T47D (cell line): ENCODE data around the gene RFESD.
"Not testable (repeated sequence)": the region's sequence is repeated elsewhere in the genome, so short reads cannot be mapped to it uniquely, and the experiment has no call there.

Experiments used
- DNase-seq, 2 experiments: peaks; one replicate each; pipeline versions ENCODE4 v3.0.0 to v3.0.0-alpha.2; 2011 to 2012; ENCODE audit warnings: low read depth in 1 of 2, low spot score in 1 of 2
- JUND ChIP-seq: IDR thresholded peaks from 2 replicates; pipeline ENCODE4 v1.6.1; 2012; ENCODE audit warnings: low read depth
- in situ Hi-C: cut with HindIII; loops from 2 replicates; pipeline ENCODE4 v1.10.0; 2016; ENCODE audit warnings: low sequenced_read_pairs, low pct_unique_long_range_greater_than_20kb

Gene RFESD

GRCh38 chr5:95633671-95634070, 12.9 kb upstream of the RFESD start:
- no peak for TF ChIP-seq JUND
- DNase-seq: no peak
- in situ Hi-C loops: no loop called here

- DNase-seq: no peak
- in situ Hi-C loops: no loop called here
- no peak for TF ChIP-seq JUND
These were observed 12.5 kb upstream of the RFESD start for GRCh38 chr5:95634081-95634480.

DNA sequence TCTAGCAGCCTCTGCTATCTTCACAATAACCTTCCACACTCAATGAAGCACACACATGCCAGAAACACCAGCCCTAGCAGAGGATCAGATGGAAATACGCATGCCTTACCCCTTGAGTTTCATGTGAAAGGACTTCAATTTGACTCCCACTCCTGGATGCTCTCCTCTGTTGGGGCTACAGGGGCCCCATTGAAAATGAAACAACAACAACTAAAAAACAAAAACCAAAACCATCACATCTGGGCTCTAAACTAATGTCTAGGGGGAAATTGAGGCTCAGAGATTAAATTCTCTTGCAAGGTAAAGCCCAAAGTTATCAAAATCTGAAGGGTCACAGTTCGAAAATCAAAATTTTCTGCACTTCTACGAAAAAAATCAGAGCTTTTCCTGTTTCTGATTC, 7.9 kb upstream of the RFESD start:
- DNase-seq: no peak
- no peak for TF ChIP-seq JUND
- in situ Hi-C loops: no loop called here

- in situ Hi-C loops: no loop called here
These were observed 4.8 kb upstream of the RFESD start for GRCh38 chr5:95641741-95642220.

GRCh38 chr5:95643152-95643551, 3.4 kb upstream of the RFESD start:
- no peak for TF ChIP-seq JUND
- no peak for DNase-seq
- in situ Hi-C loops: no loop called here

More at GRCh38 chr5:95641741-95642220, 4.8 kb upstream of the RFESD start:
- peak in 1 of 2 experiments; percentile 63 for DNase-seq
- TF ChIP-seq JUND: no peak

DNA sequence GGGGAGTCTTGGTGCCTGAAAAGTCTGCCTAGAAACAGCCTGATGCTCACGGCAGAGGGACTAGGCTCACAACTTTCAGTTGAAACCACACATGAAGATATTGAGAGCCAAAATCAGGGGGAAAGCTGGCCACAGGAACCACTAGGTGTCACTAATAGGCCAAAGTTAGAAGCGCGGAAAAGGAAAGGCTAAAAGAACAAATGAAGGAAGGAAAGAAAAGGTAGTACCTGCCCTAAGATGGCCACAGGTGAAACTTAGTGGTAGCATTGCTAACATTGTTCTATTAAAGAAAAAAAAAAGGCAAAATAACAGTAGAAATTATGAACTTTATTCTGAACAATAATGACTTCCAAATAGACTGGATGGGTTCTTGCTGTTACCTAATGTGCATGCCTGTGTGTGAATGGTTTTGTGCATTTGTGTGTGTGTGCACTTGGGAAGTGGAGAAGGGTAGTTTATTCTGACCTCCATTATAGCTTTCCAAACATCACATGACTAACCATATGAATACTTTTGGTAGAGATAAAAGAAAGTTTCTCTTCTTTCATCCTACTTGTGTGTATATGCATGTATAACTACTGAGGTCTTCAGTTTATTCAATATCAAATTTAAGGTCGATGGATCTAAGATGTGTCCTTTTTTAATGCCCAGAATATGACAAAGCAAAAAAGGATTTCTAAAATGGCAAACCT, 2.1 kb upstream of the RFESD start:
- TF ChIP-seq JUND: no peak
- in situ Hi-C loops: no loop called here
- DNase-seq: peak in 1 of 2 experiments; percentile 79

- in situ Hi-C loops, DNase-seq: not testable (repeated sequence)
- TF ChIP-seq JUND: peak; percentile 73
These were observed 380 bp upstream of the RFESD start for GRCh38 chr5:95646226-95646568.

DNA sequence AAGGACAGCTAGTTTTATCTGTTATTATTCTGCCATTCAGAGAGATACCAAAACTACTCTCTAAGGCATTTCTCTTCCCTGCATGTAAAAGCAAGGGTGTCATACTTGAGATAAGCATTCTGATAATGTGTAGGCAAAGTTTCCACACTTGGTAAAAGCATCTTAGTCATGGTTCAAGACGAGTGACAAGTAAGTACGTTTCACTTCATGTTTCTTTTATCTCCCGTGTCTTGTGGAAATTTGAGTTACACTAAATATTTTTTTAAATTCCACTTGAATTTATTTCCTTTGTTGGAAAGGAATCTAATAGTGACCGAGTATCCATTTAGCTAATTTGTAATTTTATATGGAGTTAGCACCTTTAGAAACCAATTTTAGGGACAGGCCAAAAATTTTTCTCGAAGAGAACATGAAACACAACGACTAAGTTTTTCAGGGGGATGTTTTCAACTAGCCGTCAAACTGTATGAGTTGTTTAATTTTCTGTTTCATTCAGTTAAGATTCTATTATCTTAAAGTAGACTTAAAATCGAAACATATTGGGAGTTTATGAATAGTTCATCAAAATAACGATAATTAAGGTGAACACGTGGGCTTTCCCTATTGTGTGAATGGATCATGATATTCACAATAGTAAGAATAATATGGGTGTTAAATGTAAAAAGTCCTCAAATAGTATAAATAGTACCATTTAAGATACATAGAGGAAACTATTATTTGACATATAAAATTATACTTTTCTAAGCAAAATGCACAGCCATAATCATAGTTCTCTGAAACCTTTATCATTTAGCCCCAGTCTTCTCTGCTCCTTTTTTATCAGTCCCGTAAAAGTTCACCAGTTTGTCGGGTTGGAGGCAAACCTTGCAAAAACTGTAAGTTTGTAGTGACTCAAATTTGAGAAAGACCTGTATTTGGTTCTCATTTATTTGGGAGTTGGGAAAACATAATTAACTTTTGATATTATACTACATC, 1.6 kb downstream of the RFESD start:
- no peak for DNase-seq
- in situ Hi-C loops: no loop called here
- no peak for TF ChIP-seq JUND

- no peak for TF ChIP-seq JUND
- no peak for DNase-seq
- in situ Hi-C loops: no loop called here
These were observed 2.7 kb downstream of the RFESD start for GRCh38 chr5:95649274-95649673.

- TF ChIP-seq JUND: no peak
- DNase-seq: no peak
- in situ Hi-C loops: no loop called here
These were observed 3.5 kb downstream of the RFESD start for GRCh38 chr5:95649842-95650620.

GRCh38 chr5:95652849-95653248, 6.3 kb downstream of the RFESD start:
- DNase-seq: no peak
- TF ChIP-seq JUND: no peak
- in situ Hi-C loops: no loop called here

DNA sequence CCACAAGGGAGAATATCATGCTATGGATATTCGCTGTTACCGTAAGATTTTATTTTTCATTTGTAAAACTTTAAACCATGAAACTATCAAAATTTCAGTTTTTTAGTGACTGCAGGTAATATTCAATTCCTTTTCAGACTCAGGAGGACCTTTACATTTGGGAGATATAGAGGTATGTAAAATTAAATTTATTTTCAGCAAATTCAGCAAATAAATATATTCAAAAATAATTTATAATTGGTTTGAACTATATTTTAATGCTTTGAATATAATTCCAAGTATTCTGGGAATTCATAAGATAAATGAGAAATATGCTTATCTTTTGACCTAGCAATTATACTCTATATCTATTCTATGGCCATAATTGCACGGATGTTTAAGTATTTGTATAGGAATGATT, 7.6 kb downstream of the RFESD start:
- in situ Hi-C loops: no loop called here
- no peak for DNase-seq
- TF ChIP-seq JUND: no peak
